Ishikawa (cell line): ENCODE measurements around the gene MIEF2.
A peak's percentile ranks its signal among the peaks of the same experiment; 100 is the strongest.

ENCODE experiments used
- CEBPB ChIP-seq: IDR thresholded peaks from 2 replicates; pipeline ENCODE4 v1.6.1; 2012
- CREB1 ChIP-seq: IDR thresholded peaks from 2 replicates; pipeline ENCODE4 v1.6.1; 2012; ENCODE audit warnings: low read depth
- EGR1 ChIP-seq: IDR thresholded peaks from 2 replicates; pipeline ENCODE4 v1.6.1; 2012
- EP300 ChIP-seq: IDR thresholded peaks from 2 replicates; pipeline ENCODE4 v1.6.1; 2012; ENCODE audit warnings: borderline replicate concordance
- FOXM1 ChIP-seq: IDR thresholded peaks from 2 replicates; pipeline ENCODE4 v1.6.1; 2012; ENCODE audit warnings: low read depth, borderline replicate concordance
- NFIC ChIP-seq: IDR thresholded peaks from 2 replicates; pipeline ENCODE4 v1.6.1; 2012
- RAD21 ChIP-seq: IDR thresholded peaks from 2 replicates; pipeline ENCODE4 v1.6.1; 2012; ENCODE audit warnings: low read depth
- TAF1 ChIP-seq: IDR thresholded peaks from 2 replicates; pipeline ENCODE4 v1.6.1; 2012; ENCODE audit warnings: low read depth, mild to moderate bottlenecking
- TCF12 ChIP-seq: IDR thresholded peaks from 2 replicates; pipeline ENCODE4 v1.6.1; 2012; ENCODE audit warnings: low read depth
- TEAD4 ChIP-seq: IDR thresholded peaks from 2 replicates; pipeline ENCODE4 v1.6.1; 2012
- YY1 ChIP-seq: IDR thresholded peaks from 2 replicates; pipeline ENCODE4 v1.6.1; 2012; ENCODE audit warnings: low read depth
- ZBTB7A ChIP-seq: IDR thresholded peaks from 2 replicates; pipeline ENCODE4 v1.6.1; 2012; ENCODE audit warnings: low read depth
- TF ChIP-seq, protein P1 (sequence below): IDR thresholded peaks from 2 replicates; pipeline ENCODE4 v1.6.1; 2012
- TF ChIP-seq, protein P2 (sequence below): IDR thresholded peaks from 2 replicates; pipeline ENCODE4 v1.6.1; 2012; ENCODE audit warnings: low read depth, mild to moderate bottlenecking
- TF ChIP-seq, protein P3 (sequence below): IDR thresholded peaks from 2 replicates; pipeline ENCODE4 v1.6.1; 2012

Gene MIEF2

DNA sequence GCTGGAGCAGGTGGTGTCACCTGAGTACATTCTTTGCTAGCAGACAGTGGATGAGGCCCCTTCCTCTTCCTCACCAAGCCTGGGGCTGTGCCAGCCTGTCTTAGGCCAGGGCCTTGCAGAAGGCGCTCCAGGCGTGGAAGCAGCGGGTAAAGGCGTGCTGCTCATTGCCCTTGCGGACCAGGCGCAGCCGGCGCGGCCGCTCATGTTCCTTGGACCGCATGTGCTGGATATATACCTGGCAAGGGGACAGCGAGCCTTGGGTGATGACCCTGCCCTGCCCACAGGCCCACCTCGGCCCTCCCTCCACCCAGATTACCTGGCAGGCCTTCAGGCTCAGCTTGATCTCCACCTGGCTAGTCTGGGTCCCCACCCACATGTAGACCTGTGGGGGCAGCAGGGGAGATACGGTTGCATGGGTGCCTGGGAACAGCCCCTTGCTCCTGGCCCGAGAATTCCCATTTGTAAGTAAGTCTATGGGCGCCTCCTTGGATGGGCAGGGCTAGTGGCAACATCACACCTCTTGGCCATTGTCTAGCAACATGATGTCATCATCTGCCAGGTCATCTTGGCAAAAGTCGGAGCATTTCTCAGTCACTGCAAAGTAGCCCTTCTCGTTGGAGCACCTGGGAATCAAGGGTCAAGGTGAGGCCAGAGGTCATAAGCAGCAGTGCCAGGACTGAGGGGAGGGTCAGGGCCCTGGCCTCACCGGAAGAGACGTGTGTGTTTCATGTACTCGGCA lies 15.3 kb upstream of the MIEF2 start:
- no peak for TF ChIP-seq TAF1
- no peak for TF ChIP-seq EP300
- TF ChIP-seq, protein P1, sequence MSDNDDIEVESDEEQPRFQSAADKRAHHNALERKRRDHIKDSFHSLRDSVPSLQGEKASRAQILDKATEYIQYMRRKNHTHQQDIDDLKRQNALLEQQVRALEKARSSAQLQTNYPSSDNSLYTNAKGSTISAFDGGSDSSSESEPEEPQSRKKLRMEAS = no peak
- TF ChIP-seq NFIC = no peak
- TF ChIP-seq CEBPB = no peak
- no peak for TF ChIP-seq EGR1
- TF ChIP-seq TEAD4 = no peak

DNA sequence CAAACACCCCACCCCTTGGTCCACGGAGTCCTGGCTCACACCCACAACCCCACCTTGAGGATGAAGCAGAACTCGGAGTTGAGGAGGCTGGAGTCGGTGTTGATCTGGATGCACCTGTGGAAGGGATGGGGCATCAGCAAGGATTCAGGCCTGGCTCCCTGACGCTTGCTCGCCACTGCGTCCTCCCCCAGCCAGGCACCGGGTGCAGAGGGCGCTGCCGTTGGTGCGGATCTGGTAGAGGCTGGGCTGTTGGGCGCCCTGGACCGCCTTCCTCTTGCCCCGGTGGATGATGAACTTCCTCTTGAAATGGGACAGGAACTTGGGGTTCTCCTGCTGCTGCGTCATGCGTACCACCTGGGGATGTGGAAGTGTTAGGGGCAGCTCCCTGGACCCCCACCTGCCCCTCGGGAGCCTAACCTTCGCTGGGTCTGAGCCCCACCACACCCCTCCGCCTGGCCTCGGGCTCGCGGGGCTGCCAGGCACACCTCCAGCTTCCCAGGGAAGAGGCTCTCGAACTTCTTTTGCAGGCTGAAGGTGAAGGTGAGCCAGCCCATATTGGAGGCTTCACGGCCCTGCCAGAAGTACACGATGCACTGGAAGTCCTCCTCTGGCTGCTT lies 14.2 kb upstream of the MIEF2 start:
- no peak for TF ChIP-seq EGR1
- no peak for TF ChIP-seq TCF12
- no peak for TF ChIP-seq EP300
- TF ChIP-seq CEBPB = no peak
- no peak for TF ChIP-seq CREB1
- TF ChIP-seq RAD21 = no peak
- no peak for TF ChIP-seq FOXM1
- TF ChIP-seq TEAD4 = no peak
- no peak for TF ChIP-seq NFIC

DNA sequence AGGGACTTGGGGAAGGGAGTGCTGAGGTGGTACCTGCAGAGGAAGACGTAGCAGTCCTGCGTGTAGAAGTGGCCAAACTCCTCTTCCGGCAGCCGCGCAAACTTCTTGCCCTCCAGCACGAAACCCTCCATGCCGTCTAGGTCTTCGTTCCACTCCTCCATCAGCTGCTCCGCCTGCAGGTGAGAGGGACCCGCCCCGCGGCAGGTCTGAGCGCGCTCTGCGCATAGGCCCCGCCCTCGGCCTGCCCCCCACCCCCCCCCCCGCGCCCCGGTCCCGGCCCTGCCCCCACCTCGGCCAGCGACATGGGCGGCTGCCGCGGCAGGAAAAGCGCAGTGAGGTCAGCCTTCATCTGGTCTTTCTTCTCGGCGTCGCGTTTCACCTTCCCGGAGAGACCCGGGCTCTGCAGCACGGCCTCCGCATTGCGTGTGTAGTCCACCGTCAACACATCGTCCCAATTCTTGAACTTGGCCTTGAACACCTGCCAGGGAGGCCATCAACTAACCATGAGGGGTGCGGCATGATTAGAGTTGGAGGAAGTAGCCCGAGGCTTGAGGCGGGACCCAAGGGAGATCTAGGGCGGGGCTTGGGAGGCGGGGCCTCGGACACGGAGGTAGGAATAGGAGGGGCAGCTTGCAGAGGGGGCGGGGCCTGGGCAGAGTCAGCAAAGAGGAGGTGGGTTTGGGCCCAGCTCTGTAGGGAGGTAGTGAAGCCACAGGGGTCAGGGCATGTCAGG lies 13.4 kb upstream of the MIEF2 start:
- TF ChIP-seq FOXM1 (no peak), CREB1 (no peak), TCF12 (peak; percentile 32; the same call in 1 of the 2 replicates), NFIC (peak; percentile 24; the same call in 1 of the 2 replicates), TEAD4 (no peak), EP300 (0 out of 2 replicates have a peak, but pooled peaks have one; percentile 24), RAD21 (no peak), EGR1 (no peak)
- TF ChIP-seq, protein P1 = peak; percentile 73

DNA sequence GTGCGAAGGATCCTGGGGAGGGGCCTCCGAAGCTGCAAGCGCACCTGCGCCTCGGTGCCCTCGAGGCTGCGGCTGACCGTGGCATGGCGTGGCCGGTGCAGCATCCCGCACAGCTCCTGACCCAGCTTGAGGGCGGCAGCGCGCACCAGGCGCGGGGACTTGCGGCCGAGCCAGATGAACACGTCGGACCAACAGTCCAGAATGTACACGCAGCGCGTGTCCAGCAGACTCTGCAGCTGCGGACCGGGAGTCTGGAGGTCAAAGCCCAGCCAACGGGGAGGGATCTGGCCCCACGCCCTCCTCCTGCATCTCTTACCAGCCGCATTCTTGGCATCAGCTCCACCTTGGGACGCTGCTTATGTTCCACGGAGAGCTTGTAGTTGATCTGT lies 12.9 kb upstream of the MIEF2 start:
- TF ChIP-seq, protein P2, sequence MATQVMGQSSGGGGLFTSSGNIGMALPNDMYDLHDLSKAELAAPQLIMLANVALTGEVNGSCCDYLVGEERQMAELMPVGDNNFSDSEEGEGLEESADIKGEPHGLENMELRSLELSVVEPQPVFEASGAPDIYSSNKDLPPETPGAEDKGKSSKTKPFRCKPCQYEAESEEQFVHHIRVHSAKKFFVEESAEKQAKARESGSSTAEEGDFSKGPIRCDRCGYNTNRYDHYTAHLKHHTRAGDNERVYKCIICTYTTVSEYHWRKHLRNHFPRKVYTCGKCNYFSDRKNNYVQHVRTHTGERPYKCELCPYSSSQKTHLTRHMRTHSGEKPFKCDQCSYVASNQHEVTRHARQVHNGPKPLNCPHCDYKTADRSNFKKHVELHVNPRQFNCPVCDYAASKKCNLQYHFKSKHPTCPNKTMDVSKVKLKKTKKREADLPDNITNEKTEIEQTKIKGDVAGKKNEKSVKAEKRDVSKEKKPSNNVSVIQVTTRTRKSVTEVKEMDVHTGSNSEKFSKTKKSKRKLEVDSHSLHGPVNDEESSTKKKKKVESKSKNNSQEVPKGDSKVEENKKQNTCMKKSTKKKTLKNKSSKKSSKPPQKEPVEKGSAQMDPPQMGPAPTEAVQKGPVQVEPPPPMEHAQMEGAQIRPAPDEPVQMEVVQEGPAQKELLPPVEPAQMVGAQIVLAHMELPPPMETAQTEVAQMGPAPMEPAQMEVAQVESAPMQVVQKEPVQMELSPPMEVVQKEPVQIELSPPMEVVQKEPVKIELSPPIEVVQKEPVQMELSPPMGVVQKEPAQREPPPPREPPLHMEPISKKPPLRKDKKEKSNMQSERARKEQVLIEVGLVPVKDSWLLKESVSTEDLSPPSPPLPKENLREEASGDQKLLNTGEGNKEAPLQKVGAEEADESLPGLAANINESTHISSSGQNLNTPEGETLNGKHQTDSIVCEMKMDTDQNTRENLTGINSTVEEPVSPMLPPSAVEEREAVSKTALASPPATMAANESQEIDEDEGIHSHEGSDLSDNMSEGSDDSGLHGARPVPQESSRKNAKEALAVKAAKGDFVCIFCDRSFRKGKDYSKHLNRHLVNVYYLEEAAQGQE = no peak
- TF ChIP-seq RAD21 (no peak), TAF1 (no peak), EGR1 (no peak), CREB1 (no peak), YY1 (no peak), ZBTB7A (no peak), NFIC (no peak), TEAD4 (no peak), CEBPB (no peak)
- TF ChIP-seq, protein P1 = no peak

DNA sequence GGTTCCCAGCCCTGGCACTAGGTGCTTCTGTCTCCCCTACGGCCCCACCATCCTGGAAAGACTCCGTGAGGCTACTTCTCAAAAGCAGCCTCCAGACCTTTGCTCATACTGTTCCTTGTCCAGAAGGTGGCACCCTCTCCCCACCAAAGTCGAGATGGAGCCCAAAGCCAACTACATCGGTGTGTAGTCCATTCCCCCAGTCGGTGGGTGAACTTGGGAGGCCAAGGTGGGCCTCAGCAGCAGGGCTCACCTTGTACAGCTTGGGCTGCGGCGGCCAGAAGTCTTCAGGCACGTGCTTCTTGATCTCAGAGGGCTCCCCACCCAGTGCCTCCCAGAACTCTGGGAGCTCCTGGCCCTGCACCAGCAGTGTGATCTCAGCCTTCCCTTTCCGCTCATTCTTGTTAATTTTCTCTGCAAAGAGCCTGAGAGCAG lies 12.1 kb upstream of the MIEF2 start:
- peak; percentile 78 for TF ChIP-seq RAD21
- no peak for TF ChIP-seq NFIC

DNA sequence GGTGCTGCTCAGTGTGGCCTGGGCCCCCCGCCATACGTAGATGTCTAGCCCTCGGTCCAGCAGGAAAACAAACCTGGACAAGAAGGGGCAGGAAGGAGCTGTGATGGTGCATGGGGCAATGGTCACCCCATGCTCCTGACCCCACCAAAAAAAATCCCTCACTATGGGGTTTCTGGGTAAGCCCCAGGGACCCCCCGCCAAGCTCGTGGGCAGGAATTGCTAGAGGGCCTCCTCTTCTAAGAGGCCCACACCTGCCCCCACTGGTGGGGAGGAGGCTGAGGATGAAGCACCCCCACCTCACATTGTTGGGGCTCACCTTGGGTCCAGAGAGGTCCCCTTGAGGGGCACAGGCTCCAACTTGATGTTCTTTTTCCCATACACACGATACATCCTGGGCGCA lies 11.7 kb upstream of the MIEF2 start:
- no peak for TF ChIP-seq CEBPB
- TF ChIP-seq TCF12 = no peak
- no peak for TF ChIP-seq TEAD4
- TF ChIP-seq ZBTB7A = no peak
- TF ChIP-seq CREB1 = no peak
- TF ChIP-seq, protein P1 = no peak
- TF ChIP-seq, protein P2 = no peak
- TF ChIP-seq TAF1 = no peak
- TF ChIP-seq, protein P3, sequence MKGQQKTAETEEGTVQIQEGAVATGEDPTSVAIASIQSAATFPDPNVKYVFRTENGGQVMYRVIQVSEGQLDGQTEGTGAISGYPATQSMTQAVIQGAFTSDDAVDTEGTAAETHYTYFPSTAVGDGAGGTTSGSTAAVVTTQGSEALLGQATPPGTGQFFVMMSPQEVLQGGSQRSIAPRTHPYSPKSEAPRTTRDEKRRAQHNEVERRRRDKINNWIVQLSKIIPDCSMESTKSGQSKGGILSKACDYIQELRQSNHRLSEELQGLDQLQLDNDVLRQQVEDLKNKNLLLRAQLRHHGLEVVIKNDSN = no peak
- no peak for TF ChIP-seq RAD21
- no peak for TF ChIP-seq YY1
- no peak for TF ChIP-seq EP300
- no peak for TF ChIP-seq NFIC
- no peak for TF ChIP-seq EGR1
- no peak for TF ChIP-seq FOXM1
